OCI-LY7 (cell line): ENCODE data around the gene GGA2. TPM values are rescaled to one million over a fixed set of nuclear protein-coding genes. Genes with fewer than 3 reads are reported as not detected.
A peak's percentile ranks its signal among the peaks of the same experiment; 100 is the strongest.

Source experiments
- BruUV-seq: library from RNA; stranded (reverse); fragments of 400-500 nt; replicated peaks from 2 replicates; lab custom pipeline; 2021; lab: Mats Ljungman, UMichigan
- CTCF ChIA-PET: fragments of 300-600 bp; sonication (Branson Sonifier 250); formaldehyde crosslinking; loops from one replicate; lab custom pipeline; 2022; ENCODE audit warnings: antibody characterized with exemption; ENCODE audit not compliant: unreplicated experiment; lab: Charles Lee
- POLR2A ChIA-PET: fragments of 300-600 bp; sonication (Branson Sonifier 250); formaldehyde crosslinking; loops from one replicate; lab custom pipeline; 2022; ENCODE audit warnings: antibody characterized with exemption; lab: Charles Lee
- DNase-seq: peaks from one replicate; pipeline ENCODE4 v3.0.0-alpha.2; 2015; ENCODE audit warnings: low spot score
- H2AFZ ChIP-seq: fragments of 200-600 bp; sonication (generic), shearing (Covaris generic); 2 replicates; pipeline ENCODE4 v1.6.1; 2014; ENCODE audit warnings: mild to moderate bottlenecking, antibody characterized with exemption, low read length, moderate library complexity
- H3K27ac ChIP-seq: fragments of 200-600 bp; sonication (generic); 2 replicates; pipeline ENCODE4 v1.5.1; 2014; ENCODE audit warnings: mixed run types, low read depth, mild to moderate bottlenecking, moderate library complexity, low read length, inconsistent platforms; ENCODE audit not compliant: poor library complexity, severe bottlenecking
- H3K36me3 ChIP-seq: fragments of 200-600 bp; sonication (generic); 2 replicates; pipeline ENCODE4 v1.6.1; 2014; ENCODE audit warnings: mild to moderate bottlenecking, antibody characterized with exemption, low read length, moderate library complexity, mixed read lengths; ENCODE audit not compliant: insufficient read depth
- H3K4me1 ChIP-seq: fragments of 200-600 bp; sonication (generic); 2 replicates; pipeline ENCODE4 v1.5.1; 2014; ENCODE audit warnings: mild to moderate bottlenecking, low read length; ENCODE audit not compliant: insufficient read depth, poor library complexity, severe bottlenecking
- H3K4me2 ChIP-seq: fragments of 200-600 bp; sonication (generic); 2 replicates; pipeline ENCODE4 v1.6.1; 2014; ENCODE audit warnings: mild to moderate bottlenecking, low read length
- H3K4me3 ChIP-seq: fragments of 200-600 bp; sonication (generic); 2 replicates; pipeline ENCODE4 v1.5.1; 2014; ENCODE audit warnings: mild to moderate bottlenecking, low read depth, low read length; ENCODE audit not compliant: poor library complexity, severe bottlenecking
- H3K79me2 ChIP-seq: fragments of 200-600 bp; sonication (generic); 2 replicates; pipeline ENCODE4 v1.6.1; 2016; ENCODE audit warnings: low read depth, mild to moderate bottlenecking, low read length, moderate library complexity, mixed read lengths; ENCODE audit not compliant: insufficient read depth
- H3K9me2 ChIP-seq: fragments of 200-600 bp; sonication (generic); 2 replicates; pipeline ENCODE4 v1.6.1; 2016; ENCODE audit warnings: mild to moderate bottlenecking, low read length, mixed read lengths; ENCODE audit not compliant: insufficient read depth
- H3K9me3 ChIP-seq: fragments of 200-600 bp; sonication (generic); 2 replicates; pipeline ENCODE4 v1.6.1; 2014; ENCODE audit warnings: mild to moderate bottlenecking, mixed run types, low read length, mixed read lengths
- H4K20me1 ChIP-seq: fragments of 200-600 bp; sonication (generic); 2 replicates; pipeline ENCODE4 v1.6.1; 2014; ENCODE audit warnings: mild to moderate bottlenecking, antibody characterized with exemption, low read length, moderate library complexity, mixed read lengths; ENCODE audit not compliant: insufficient read depth
- EZH2phosphoT487 ChIP-seq: fragments of 200-600 bp; sonication (generic); IDR thresholded peaks from 2 replicates; pipeline ENCODE4 v1.6.1; 2018; ENCODE audit warnings: low read depth, borderline replicate concordance, mild to moderate bottlenecking, mixed run types, antibody characterized with exemption, low read length, moderate library complexity, mixed read lengths
- intact Hi-C: fragments of 100-400 bp; cut with micrococcal nuclease; formaldehyde crosslinking; loops from one replicate; pipeline ENCODE4 v1.10.0; 2022; ENCODE audit not compliant: unreplicated experiment
- total RNA-seq, 2 experiments: library from RNA; depleted of rRNA in 1 of 2; stranded (reverse); fragments of >200 nt in 1 of 2; shearing (Covaris generic) in 1 of 2; gene quantifications; 2 replicates each; pipeline ENCODE4 v1.2.3, GENCODE V29; 2014 to 2022
- TF ChIP-seq, protein P1 (sequence below): fragments of 200-600 bp; sonication (generic); conservative IDR thresholded peaks from 2 replicates; pipeline ENCODE4 v1.5.1; 2014; ENCODE audit warnings: mild to moderate bottlenecking, antibody characterized with exemption, low read length, moderate library complexity, mixed read lengths

Gene GGA2
- total RNA-seq, 2 experiments from 2014 or later, result 213 to 580 TPM

GRCh38 chr16:23436951-23437350 is 73.3 kb downstream of the GGA2 start:
- peaks cover 40% of the 10 kb centered on the region for H3K36me3 ChIP-seq
- no peak overlapping the region for H3K4me3 ChIP-seq
- no peak overlapping the region for H3K27ac ChIP-seq
- H2AFZ ChIP-seq, result no peak overlapping the region
- H3K79me2 ChIP-seq, result no peaks in the 10 kb centered on the region
- H3K9me2 ChIP-seq, result no peaks in the 10 kb centered on the region
- no peaks in the 10 kb centered on the region for H3K4me1 ChIP-seq
- no peaks in the 10 kb centered on the region for H4K20me1 ChIP-seq
- H3K9me3 ChIP-seq, result no peaks in the 10 kb centered on the region
- ChIA-PET CTCF (interaction anchor here (0.6 kb wide), 3 partner anchors 16 to 250 kb away, joined by 3 read pairs; no protein-coding TSS in a partner anchor), POLR2A (interaction anchor here (0.6 to 1.4 kb wide), 3 partner anchors 134 to 443 kb away, joined by 3 to 5 read pairs (median 5); no protein-coding TSS in a partner anchor)
- no peak for DNase-seq
- no peak overlapping the region for H3K4me2 ChIP-seq
- TF ChIP-seq, protein P1, sequence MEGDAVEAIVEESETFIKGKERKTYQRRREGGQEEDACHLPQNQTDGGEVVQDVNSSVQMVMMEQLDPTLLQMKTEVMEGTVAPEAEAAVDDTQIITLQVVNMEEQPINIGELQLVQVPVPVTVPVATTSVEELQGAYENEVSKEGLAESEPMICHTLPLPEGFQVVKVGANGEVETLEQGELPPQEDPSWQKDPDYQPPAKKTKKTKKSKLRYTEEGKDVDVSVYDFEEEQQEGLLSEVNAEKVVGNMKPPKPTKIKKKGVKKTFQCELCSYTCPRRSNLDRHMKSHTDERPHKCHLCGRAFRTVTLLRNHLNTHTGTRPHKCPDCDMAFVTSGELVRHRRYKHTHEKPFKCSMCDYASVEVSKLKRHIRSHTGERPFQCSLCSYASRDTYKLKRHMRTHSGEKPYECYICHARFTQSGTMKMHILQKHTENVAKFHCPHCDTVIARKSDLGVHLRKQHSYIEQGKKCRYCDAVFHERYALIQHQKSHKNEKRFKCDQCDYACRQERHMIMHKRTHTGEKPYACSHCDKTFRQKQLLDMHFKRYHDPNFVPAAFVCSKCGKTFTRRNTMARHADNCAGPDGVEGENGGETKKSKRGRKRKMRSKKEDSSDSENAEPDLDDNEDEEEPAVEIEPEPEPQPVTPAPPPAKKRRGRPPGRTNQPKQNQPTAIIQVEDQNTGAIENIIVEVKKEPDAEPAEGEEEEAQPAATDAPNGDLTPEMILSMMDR, result no peak
- no peak for TF ChIP-seq EZH2phosphoT487
- intact Hi-C loops, result loop anchor here (10.0 kb wide), 1 partner anchor 372 kb away; no protein-coding TSS in a partner anchor
- BruUV-seq, result no TSS peak

DNA sequence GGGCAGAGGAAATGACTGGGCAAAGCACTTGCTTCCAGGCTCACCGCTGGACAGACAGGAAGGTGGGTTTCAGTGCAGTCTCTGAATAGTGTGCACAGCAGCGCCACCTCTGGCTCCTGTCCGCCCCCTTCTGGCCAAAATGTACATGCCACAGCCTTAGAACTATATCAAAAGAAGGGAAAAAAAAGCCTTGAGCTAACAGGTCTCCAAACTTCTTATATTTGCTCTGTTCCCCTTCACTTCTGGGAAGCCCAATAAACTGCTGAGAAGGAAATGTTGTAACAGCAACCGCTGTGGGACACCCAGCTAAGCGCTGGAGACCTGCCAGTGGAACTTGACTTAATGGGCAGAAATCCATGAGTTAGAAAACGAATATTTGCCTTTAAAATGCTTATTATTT is 74.8 kb downstream of the GGA2 start:
- Histone ChIP-seq H3K9me2 (no peaks in the 10 kb centered on the region), H3K4me3 (no peak overlapping the region), H3K4me1 (no peaks in the 10 kb centered on the region), H3K4me2 (no peak overlapping the region), H3K79me2 (no peaks in the 10 kb centered on the region), H3K27ac (no peak overlapping the region), H4K20me1 (no peaks in the 10 kb centered on the region), H3K9me3 (no peaks in the 10 kb centered on the region), H2AFZ (no peak overlapping the region), H3K36me3 (peaks cover 41% of the 10 kb centered on the region)
- DNase-seq, result peak; percentile 78
- intact Hi-C loops, result loop anchor here (2.0 to 10.0 kb wide), 2 partner anchors 139 to 371 kb away; no protein-coding TSS in a partner anchor
- CTCF ChIA-PET, result interaction anchor here (1.0 kb wide), 1 partner anchor 251 kb away, joined by 3 read pairs; no protein-coding TSS in a partner anchor
- BruUV-seq, result no TSS peak
- TF ChIP-seq, protein P1, result peak; percentile 99
- TF ChIP-seq EZH2phosphoT487, result no peak
- POLR2A ChIA-PET, result interaction anchor here (0.6 to 1.4 kb wide), 2 partner anchors 9 to 16 kb away, joined by 3 to 4 read pairs; no protein-coding TSS in a partner anchor

DNA sequence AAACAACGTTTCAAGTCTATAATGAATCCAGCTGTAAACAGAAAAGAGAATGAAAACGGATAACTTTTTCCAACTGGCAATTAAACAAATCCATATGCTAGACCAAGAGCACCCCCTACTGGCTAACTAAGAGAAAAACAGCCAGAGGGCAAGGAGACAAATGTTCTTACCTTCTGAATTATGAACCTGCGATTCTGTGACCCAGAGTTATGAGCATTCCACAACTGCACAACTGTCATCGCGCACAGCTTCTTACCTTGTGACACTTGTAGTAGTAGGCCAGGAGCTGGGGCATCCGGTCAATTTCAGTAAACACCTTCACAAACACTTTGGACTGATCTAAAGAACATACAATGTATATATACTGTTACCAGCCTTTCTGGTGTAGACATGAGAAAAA is 75.9 kb downstream of the GGA2 start:
- H3K4me1 ChIP-seq, result no peaks in the 10 kb centered on the region
- BruUV-seq, result no TSS peak
- peaks cover 39% of the 10 kb centered on the region for H3K36me3 ChIP-seq
- CTCF ChIA-PET, result interaction anchor here (0.5 to 1.0 kb wide), 2 partner anchors 14 to 247 kb away, joined by 3 read pairs; no protein-coding TSS in a partner anchor
- intact Hi-C loops, result loop anchor here (1.0 to 10.0 kb wide), 3 partner anchors 138 to 370 kb away; partner anchors contain the start of gene SCNN1G
- H2AFZ ChIP-seq, result no peak overlapping the region
- POLR2A ChIA-PET, result interaction anchor here (0.5 to 1.0 kb wide), 4 partner anchors 29 to 523 kb away, joined by 3 to 4 read pairs (median 3); no protein-coding TSS in a partner anchor
- TF ChIP-seq, protein P1, result peak; percentile 98
- TF ChIP-seq EZH2phosphoT487, result no peak
- H3K79me2 ChIP-seq, result no peaks in the 10 kb centered on the region
- H4K20me1 ChIP-seq, result no peaks in the 10 kb centered on the region
- no peaks in the 10 kb centered on the region for H3K9me2 ChIP-seq
- H3K4me2 ChIP-seq, result no peak overlapping the region
- H3K4me3 ChIP-seq, result no peak overlapping the region
- H3K9me3 ChIP-seq, result no peaks in the 10 kb centered on the region
- no peak overlapping the region for H3K27ac ChIP-seq
- DNase-seq, result peak; percentile 78
